Measurements from ENCODE around the gene HES3.

The HES3 gene

DNA sequence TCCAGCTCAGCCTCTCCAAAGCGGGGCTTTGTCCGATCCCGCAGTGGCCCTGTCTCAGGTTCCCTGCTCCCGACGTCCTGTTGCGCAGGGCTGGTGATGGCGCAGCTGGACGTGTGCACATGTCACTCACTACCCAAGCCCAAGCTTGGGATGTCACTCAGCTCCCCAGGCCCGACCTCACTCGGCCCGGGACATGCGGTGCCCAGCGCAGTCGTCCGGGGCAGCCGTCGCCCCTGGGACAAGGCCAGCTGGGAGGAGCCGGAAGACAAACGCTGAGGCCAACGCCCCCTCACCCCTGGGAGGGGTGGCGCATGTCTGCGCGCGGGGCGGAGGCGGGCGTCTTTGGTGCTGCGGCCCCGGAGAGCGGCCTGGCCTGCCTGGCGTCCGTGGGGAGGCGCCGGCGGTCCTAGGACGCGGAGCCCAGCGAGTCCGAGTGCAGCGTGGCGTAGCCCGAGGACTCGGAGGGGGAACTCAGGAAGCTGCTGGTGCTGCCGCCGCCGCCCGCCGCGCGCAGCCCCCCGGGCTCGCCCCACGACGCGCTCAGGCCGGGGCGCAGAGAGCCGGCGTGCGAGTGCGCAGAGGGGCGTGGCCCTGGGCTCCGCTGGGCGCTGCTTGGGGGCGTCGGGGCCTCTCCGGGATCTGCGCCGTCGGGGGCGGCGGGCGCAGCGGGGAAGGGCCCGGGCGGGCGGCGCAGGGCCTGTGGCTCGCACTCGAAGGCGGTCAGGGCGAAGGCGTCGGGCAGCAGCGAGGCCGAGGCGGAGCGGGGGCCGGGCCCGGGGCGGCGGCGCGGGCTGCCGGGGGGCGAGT is 5.2 kb downstream of the HES3 start:
- no peak for FAIRE-seq
- TF ChIP-seq POLR2AphosphoS5 (IDR thresholded peaks at IDR 0.05; ENCODE audit: low read depth, low read length) (no peak), TAF1 (IDR thresholded peaks at IDR 0.05; ENCODE audit: low read depth, low read length) (no peak), PAX5 (IDR thresholded peaks at IDR 0.05; ENCODE audit: insufficient read depth, low read length, severe bottlenecking) (no peak), POLR2A (IDR thresholded peaks at IDR 0.05; ENCODE audit: low read depth, low read length) (no peak), SPI1 (IDR thresholded peaks at IDR 0.05; ENCODE audit: low read depth, low read length) (no peak), POU2F2 (IDR thresholded peaks at IDR 0.05; ENCODE audit: low read depth, low read length) (no peak)
- no peak for DNase-seq (ENCODE audit: insufficient read length, low spot score)

DNA sequence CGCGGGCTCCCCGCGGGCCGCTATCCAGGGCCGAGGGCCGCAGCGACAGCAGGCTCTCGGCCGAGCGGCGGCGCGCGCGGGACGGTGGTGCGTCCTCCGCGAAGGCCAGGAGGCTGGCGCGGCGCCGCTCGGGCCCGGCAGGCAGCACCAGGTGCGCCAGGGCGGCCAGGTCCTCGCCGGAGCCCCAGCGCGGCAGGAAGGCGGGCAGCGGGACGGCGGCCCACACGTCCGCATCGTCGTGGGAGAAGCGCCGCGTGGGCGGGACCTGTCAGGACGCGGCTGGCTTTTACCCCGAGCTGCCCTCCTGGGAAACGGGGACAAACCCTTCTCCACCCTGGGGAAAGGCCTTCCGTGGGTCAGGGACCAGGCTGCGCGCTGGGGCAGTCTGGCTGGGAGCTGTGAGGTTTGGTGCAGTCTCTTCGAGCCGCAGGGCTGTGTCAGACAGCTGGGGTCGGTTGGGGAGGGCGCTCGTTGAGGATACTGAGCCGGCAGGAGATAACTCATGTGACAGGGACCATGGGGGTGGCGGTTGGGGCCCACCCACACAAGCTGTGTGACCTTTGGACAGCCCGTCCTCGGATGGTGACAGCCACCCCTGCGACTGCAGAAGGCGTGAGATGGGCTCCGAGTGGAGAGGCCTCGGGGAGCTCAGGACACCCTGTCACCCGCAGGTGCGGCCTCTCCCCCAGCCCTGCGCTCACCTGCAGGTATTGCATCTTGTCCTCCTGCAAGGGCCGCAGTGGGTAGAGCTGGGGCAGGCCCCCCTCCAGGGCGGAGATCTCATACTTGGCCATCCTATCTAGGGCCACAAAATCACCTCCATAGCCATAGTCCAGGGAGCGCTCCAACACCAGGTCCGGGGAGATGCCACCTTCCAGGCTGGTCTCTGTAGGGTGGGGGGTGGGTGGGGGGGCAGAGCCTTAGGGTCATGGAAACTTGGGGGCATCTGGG is 6.0 kb downstream of the HES3 start:
- TF ChIP-seq POLR2A (IDR thresholded peaks at IDR 0.05; ENCODE audit: low read depth, low read length) (no peak), TAF1 (IDR thresholded peaks at IDR 0.05; ENCODE audit: low read depth, low read length) (no peak), POLR2AphosphoS5 (IDR thresholded peaks at IDR 0.05; ENCODE audit: low read depth, low read length) (no peak), POU2F2 (IDR thresholded peaks at IDR 0.05; ENCODE audit: low read depth, low read length) (no peak)
- FAIRE-seq (no peak), DNase-seq (ENCODE audit: insufficient read length, low spot score) (no peak)

GRCh38 chr1:6251233-6251632 is 7.3 kb downstream of the HES3 start:
- TF ChIP-seq PAX5 (IDR thresholded peaks at IDR 0.05; ENCODE audit: insufficient read depth, low read length, severe bottlenecking) (no peak), SPI1 (IDR thresholded peaks at IDR 0.05; ENCODE audit: low read depth, low read length) (no peak), POLR2AphosphoS5 (IDR thresholded peaks at IDR 0.05; ENCODE audit: low read depth, low read length) (no peak)
- FAIRE-seq: no peak
- no peak for DNase-seq (ENCODE audit: insufficient read length, low spot score)

DNA sequence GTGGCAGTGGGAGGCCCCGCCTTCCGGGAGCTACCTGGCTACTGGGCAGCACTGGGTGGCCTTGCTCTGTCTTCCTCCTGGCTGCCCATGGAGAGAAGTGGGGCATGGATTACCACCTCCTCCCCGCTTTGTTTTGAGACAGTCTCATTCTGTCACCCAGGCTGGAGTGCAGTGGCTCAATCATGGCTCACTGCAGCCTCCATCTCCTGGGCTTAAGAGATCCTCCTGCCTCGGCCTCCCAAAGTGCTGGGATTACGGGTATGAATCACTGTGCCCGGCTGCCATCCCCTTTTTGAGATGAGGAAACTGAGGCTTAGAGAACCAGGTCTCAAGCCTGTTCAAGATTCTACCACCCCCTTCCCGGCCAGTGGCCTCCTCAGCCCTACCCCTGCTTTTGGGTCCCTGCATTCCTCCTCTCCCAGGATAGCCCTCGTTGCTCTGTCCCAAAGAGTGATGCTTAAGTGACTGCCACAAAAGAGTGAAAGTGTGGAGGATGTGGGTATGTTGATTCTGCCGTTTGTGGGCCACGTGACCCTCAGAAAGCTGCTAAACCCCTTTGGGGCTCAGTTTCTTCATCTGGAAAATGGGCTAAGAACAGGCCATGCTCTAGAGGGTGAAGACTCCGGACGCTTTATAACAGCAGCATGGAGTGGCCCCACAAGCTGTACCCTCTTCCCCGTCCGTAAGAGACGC is 7.8 kb downstream of the HES3 start:
- TF ChIP-seq POU2F2 (IDR thresholded peaks at IDR 0.05; ENCODE audit: low read depth, low read length) (no peak), TAF1 (IDR thresholded peaks at IDR 0.05; ENCODE audit: low read depth, low read length) (no peak), PAX5 (IDR thresholded peaks at IDR 0.05; ENCODE audit: insufficient read depth, low read length, severe bottlenecking) (no peak), POLR2AphosphoS5 (IDR thresholded peaks at IDR 0.05; ENCODE audit: low read depth, low read length) (no peak), POLR2A (IDR thresholded peaks at IDR 0.05; ENCODE audit: low read depth, low read length) (no peak)
- no peak for DNase-seq (ENCODE audit: insufficient read length, low spot score)
- FAIRE-seq: no peak

DNA sequence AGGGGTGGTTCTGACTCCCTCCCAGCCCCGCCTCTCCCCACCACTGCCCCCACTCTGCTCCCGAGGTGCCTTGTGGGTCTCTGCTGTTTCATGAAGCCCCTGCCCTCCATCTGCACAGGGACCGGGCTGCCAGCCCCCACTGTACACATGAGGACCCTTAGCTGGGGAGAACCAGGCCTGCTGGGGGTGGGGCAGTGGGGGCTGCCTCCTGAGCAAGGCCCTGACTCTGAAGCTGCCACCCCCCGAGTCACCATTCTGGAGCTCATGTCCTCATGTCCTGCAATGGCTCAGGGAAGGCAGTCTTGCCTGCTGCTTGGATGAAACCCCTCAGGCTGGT is 8.4 kb downstream of the HES3 start:
- FAIRE-seq (no peak), DNase-seq (ENCODE audit: insufficient read length, low spot score) (no peak)
- TF ChIP-seq SPI1 (IDR thresholded peaks at IDR 0.05; ENCODE audit: low read depth, low read length) (no peak), POU2F2 (IDR thresholded peaks at IDR 0.05; ENCODE audit: low read depth, low read length) (no peak), PAX5 (IDR thresholded peaks at IDR 0.05; ENCODE audit: insufficient read depth, low read length, severe bottlenecking) (no peak), POLR2AphosphoS5 (IDR thresholded peaks at IDR 0.05; ENCODE audit: low read depth, low read length) (no peak), TAF1 (IDR thresholded peaks at IDR 0.05; ENCODE audit: low read depth, low read length) (no peak), POLR2A (IDR thresholded peaks at IDR 0.05; ENCODE audit: low read depth, low read length) (no peak)

- FAIRE-seq: no peak
- DNase-seq (ENCODE audit: insufficient read length, low spot score): no peak
- TF ChIP-seq SPI1 (IDR thresholded peaks at IDR 0.05; ENCODE audit: low read depth, low read length) (no peak), PAX5 (IDR thresholded peaks at IDR 0.05; ENCODE audit: insufficient read depth, low read length, severe bottlenecking) (no peak), POLR2A (IDR thresholded peaks at IDR 0.05; ENCODE audit: low read depth, low read length) (no peak), TAF1 (IDR thresholded peaks at IDR 0.05; ENCODE audit: low read depth, low read length) (no peak), POLR2AphosphoS5 (IDR thresholded peaks at IDR 0.05; ENCODE audit: low read depth, low read length) (no peak), POU2F2 (IDR thresholded peaks at IDR 0.05; ENCODE audit: low read depth, low read length) (no peak)
Measured at GRCh38 chr1:6253380-6253779, 9.4 kb downstream of the HES3 start.

DNA sequence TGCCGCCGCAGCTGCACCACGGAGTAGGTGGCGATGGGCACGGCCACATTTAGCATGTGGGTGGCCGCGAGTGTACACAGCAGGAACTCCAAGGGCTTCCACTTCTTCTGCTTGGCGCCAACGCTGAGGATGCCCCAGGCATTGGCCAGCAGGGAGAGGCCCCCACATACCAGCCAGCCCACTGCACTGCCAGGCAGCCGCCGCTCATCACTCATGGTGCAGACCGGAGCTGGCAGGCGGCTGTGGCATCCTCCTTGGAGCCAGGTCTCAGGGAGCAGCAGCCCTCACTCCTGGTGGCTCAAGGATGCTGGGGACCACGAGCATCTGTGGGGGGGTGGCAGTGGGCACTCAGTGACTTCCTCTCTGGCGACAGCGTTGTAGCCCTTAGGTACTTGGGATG is 10.7 kb downstream of the HES3 start:
- TF ChIP-seq POLR2A (IDR thresholded peaks at IDR 0.05; ENCODE audit: low read depth, low read length): no peak
- no peak for TF ChIP-seq SPI1 (IDR thresholded peaks at IDR 0.05; ENCODE audit: low read depth, low read length)
- no peak for TF ChIP-seq POU2F2 (IDR thresholded peaks at IDR 0.05; ENCODE audit: low read depth, low read length)
- TF ChIP-seq TAF1 (IDR thresholded peaks at IDR 0.05; ENCODE audit: low read depth, low read length): no peak
- TF ChIP-seq PAX5 (IDR thresholded peaks at IDR 0.05; ENCODE audit: insufficient read depth, low read length, severe bottlenecking): no peak
- no peak for TF ChIP-seq POLR2AphosphoS5 (IDR thresholded peaks at IDR 0.05; ENCODE audit: low read depth, low read length)
- no peak for DNase-seq (ENCODE audit: insufficient read length, low spot score)
- no peak for FAIRE-seq

- DNase-seq (ENCODE audit: insufficient read length, low spot score) (no peak), FAIRE-seq (no peak)
- TF ChIP-seq POLR2AphosphoS5 (IDR thresholded peaks at IDR 0.05; ENCODE audit: low read depth, low read length) (no peak), PAX5 (IDR thresholded peaks at IDR 0.05; ENCODE audit: insufficient read depth, low read length, severe bottlenecking) (no peak), TAF1 (IDR thresholded peaks at IDR 0.05; ENCODE audit: low read depth, low read length) (no peak), POLR2A (IDR thresholded peaks at IDR 0.05; ENCODE audit: low read depth, low read length) (no peak), POU2F2 (IDR thresholded peaks at IDR 0.05; ENCODE audit: low read depth, low read length) (no peak), SPI1 (IDR thresholded peaks at IDR 0.05; ENCODE audit: low read depth, low read length) (no peak)
Measured at GRCh38 chr1:6256645-6257044, 12.7 kb downstream of the HES3 start.

DNA sequence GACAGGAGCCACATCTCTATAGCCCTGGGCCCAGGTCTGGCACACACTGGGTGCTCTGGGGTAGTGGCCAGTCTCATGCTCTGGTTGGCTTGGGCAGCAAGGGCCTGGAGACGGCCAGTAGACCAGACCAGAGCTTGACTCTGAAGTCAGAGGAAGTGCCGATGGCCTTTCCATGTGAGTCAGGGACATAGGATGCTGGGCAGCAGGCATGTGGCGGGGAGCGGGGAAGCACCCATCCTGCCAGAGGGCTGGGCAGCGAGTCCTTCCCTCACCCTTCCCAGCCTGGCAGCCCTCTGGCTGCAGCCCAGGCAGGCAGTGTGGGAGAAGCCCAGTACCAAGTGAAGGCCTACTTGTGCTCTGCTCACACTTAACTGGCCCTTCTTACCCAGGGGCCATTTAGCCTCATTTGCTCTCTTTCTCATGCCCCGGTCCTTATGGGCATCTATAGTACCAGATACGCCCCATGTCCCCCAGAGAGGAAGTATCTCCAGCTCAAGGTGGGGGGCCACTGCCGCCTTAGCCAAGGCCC is 13.6 kb downstream of the HES3 start:
- DNase-seq (ENCODE audit: insufficient read length, low spot score) (no peak), FAIRE-seq (no peak)
- no peak for TF ChIP-seq POLR2AphosphoS5 (IDR thresholded peaks at IDR 0.05; ENCODE audit: low read depth, low read length)
- no peak for TF ChIP-seq TAF1 (IDR thresholded peaks at IDR 0.05; ENCODE audit: low read depth, low read length)
- no peak for TF ChIP-seq POU2F2 (IDR thresholded peaks at IDR 0.05; ENCODE audit: low read depth, low read length)
- TF ChIP-seq SPI1 (IDR thresholded peaks at IDR 0.05; ENCODE audit: low read depth, low read length): no peak
- no peak for TF ChIP-seq POLR2A (IDR thresholded peaks at IDR 0.05; ENCODE audit: low read depth, low read length)
- TF ChIP-seq PAX5 (IDR thresholded peaks at IDR 0.05; ENCODE audit: insufficient read depth, low read length, severe bottlenecking): no peak

Data from GM12891 (cell line).